HG03066 (cell line): ENCODE results near the gene PKD2L2.
"Not testable (repeated sequence)": the region's sequence is repeated elsewhere in the genome, so short reads cannot be mapped to it uniquely, and the experiment has no call there.

Experiments
- ATAC-seq: cut with Tn5 transposase; IDR thresholded peaks from one replicate; pipeline ENCODE4 v1.9.1; 2021; ENCODE audit warnings: low read depth; ENCODE audit not compliant: unreplicated experiment

PKD2L2 gene

DNA sequence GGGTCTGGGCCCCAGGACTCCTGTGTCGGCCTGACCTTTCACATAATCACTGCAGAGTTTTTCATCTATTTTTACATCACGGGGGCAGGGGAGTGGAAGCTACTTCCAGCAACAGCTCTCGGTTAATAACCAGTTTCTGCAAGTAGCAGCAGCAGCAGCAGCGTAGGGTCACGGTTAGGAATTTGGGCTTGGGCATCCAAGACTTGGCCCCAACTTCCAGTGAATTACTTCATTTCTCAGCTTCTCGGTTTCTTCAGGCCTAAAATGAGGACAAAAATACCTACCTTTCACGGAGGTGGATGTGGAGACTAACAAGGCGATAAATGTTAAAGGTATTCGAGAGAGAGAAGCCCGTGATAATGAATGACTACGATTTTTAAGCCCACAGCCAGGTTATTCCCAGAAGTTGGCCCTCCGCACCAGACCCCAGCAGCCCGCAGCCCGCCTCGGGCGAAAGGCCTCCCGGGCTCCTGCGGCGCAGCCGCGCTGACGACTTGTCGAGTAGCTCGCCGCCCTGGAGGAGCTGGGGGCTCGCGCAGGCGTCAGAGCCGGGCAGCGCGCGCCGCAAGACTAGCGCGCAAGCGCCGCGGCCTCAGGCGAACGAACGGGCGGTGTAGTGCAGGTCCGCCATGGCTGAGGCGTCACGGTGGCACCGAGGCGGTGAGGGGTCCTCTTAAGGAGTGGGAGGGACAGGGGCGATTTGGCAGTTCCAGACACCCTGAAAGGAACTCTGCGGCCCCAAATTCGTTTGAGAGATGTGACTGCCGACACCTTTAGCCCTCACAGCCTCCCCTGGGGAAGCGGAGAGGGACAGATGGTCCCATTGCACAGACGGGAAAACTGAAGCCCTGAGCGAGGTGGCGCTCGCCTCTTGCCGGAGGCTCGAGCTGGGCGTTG lies at the start of gene PKD2L2:
Gene PKD2L2 (plus strand): TSS at position 595 of the 897 bp plus-strand sequence. CDS start 35 bp downstream, at position 630.
- peak; percentile 94 for ATAC-seq

DNA sequence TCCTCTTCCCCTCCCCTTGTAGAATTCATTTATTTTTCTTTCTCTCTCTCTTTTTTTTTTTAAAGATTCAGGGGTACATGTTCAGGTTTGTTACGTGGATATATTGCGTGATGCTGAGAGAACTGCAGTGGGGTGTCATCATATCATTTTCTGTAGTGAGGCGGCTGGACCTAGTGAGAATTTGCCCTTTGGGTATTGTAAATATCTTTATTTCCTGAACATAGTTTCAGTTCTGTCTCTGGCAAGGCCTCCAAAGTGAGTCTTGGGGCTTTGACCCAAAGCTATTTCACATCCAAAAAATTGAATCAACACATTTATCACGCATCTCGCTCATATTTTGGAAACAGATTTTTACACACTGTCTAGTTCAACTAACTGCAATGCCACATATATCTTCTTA lies 47.0 kb upstream of the PKD2L2 start:
- no peak for ATAC-seq

DNA sequence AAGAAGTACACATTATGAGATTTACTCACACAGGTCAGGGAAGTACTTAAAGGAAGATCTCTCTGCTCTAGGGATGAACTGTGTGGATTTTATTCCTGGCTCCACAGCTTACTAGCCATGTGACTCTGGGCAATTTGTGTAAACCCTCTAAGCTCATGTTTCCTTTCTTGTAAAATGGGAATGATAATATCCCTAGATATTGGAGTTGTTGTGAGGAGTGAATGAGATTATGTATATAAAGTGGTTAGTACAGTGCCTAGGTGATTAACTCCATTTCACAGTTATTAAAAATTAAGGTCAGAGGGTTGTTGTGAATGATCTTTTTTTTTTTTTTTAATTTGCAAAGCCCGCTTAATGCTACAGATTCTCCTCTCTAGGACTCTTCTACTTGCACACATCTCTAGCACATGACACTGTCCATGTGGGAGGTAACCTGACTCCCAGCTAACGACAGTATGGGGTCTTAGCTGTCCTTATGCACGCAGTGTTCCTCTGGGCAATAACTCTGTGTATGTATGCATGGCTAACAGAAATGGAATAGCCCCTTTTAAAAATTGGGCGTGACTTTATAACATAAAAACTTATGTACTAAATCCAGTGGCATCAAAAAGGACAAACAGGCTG lies 45.5 kb upstream of the PKD2L2 start:
- ATAC-seq, result no peak

DNA sequence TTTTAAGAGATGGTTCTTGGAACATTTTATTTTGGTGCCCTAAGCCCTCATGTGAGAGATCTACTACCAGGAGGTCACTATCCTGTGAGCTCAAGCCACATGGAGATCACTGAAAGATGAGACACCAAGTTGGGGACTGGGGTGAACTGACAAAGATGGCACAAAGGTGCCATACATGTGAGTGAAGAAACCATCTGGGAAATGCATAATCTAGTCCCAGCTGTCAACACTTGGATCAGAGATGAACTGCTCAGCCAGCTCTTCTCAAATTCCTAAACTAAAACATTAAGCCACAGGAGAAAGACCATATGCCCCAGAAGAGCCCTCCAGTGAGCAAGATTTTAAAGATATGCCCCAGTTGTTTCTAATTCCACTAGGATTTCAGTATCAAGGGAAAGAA lies 43.8 kb upstream of the PKD2L2 start:
- ATAC-seq, result no peak

DNA sequence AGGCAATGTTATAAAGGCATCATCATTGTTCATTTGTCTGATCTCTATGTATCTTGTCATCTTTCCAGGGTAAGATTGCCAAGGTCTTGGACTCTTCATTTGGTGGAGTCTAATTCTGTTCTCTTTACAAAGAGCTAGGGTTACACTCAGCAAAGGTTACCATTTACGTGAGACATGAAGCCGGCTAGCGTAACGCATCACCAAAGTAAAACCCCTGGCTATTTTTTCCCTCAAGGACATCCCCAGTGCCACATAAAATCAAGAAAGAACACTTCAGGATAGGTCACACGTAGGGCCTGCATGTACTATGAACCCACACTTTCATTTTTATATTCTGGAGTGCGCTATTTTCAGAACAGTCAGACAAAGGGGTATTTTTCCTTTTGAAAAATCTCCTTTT lies 41.6 kb upstream of the PKD2L2 start:
- no peak for ATAC-seq

DNA sequence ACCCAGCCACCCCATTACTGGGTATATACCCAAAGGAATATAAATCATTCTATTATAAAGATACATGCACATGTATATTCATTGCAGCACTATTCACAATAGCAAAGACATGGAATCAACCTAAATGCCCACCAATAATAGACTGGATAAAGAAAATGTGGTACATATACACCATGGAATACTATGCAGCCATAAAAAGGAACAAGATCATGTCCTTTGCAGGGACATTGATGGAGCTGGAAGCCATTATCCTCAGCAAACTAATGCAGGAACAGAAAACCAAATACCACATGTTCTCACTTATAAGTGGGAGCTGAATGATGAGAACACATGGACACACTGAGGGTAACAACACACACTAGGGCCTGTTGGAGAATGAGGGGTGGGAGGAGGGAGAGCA lies 36.1 kb upstream of the PKD2L2 start:
- ATAC-seq, result not testable (repeated sequence)

DNA sequence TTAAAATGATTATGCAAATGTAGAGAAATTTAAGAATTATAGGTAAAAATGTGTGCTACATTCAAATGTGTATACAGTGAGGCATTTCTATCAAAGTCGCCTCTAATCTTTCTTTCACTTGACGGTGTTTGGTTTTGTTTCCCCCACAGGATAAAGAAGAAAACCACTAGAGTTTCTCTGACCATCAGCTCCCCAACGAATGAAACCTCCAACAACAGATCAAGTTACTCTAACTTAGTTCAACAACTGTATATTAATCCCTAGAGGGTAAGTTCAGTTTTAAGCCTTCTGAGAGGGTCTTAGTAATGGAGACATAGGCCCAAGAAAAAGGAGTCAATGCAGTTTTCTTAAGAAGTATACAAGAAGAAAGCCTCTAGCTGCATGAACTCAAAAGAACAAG lies 33.1 kb upstream of the PKD2L2 start:
- ATAC-seq, result peak; percentile 49

DNA sequence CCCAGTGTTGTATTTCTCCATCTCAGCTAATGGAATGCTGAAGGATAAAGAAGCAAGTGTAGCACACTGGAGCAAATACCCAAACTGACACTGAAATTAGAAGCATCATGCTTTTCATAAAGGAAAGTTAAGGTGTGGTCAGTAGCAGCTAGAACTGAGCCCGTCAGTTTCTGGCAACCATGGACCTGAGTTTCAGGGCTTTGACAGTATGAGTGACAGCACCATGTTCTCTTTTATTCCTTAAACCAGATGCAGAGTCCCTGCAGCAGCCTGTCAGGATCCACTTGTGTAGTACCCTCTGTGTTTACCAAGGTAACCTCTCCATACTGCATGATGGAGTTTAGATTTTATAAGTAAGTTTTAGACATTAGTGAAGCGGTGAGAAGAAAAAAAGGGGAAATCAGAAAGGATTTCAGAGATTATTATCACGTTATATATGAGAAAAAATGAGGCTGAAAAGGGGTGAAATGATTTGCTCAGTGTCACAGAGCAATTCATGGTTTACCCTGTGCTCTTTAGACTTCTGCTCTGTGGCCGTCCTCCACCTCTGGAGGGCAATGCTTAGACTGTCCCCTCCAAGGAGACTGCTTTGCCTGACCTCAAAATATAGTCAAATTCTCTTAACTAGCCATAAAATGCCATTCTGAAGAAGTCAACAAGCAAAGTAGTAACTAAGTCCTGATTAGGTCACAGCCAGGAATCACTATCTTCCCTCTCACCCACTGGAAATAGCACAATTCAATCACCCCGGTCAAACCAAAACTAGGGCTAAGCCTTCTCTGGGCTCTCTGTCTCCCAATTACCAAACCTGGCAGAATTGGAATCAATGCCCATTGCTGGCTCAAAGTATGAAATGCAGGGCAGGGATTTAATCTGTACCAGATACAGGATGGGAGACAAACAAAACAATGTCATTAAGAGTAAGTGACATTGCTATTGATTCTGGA lies 32.1 kb upstream of the PKD2L2 start:
- no peak for ATAC-seq

DNA sequence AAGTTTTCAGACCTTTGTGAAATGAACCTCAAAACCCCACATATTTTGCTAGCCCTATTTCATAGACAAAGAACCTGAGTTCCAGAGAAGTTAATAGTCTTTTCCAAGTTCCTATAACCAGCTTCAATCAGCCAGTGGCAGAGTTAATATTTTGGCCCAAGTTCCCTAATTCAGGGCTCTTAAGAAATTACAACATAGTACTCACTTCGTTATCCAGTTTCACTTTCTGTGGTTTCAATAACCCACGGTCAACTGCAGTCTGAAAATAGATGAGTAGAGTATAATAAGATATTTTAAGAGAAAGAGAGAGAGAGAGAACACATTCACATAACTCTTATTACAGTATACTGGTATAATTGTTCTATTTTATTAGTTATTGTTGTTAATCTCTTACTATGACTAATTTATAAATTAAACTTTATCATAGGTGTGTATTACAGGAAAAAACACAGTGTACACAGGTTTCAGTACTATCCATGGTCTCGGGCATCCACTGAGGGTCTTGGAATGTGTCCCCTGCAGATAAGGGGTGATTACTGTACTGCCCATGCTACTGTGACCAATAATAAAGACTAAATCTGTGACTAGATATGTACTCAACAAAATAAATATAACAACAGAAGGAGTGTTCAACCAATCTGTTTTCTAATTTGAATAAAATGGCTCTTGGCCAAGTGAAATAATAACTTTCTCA lies 30.9 kb upstream of the PKD2L2 start:
- peak; percentile 83 for ATAC-seq

DNA sequence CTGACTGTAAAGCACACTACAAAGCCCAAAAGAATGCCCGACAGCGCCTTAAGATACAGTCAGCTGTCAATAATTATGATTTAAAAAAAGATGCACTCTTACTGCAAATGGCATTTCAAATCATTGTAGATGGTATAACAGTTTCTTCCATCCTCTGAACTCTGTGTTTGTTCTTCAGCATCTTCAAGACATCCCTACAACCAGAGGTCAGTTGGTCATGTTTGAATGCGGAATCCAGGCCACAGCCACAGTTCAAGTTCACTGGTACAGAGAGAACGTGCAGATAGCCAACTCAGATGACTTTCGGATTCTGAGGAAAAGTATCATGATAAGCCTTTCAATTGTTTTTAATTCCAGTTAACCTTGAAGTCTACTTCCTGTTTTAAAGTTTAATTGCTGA lies 30.3 kb upstream of the PKD2L2 start:
- ATAC-seq, result no peak

DNA sequence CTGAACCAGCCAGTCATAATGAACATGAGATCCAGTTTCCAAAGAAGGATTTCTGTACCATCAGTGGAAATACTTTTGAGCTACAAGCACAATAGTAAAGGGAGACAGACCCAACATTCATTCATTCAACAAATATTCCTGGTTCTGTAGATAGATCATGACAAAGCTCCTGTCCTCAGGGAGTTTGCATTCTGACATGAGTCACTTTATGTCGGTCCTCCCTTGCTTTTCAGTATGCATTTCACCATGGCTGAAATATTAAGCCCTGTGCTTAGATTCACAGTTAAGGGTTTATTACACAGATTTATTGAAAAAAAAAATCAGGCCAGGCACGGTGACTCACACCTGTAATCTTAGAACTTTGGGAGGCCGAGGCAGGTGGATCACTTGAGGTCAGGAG lies 27.0 kb upstream of the PKD2L2 start:
- ATAC-seq, result no peak

DNA sequence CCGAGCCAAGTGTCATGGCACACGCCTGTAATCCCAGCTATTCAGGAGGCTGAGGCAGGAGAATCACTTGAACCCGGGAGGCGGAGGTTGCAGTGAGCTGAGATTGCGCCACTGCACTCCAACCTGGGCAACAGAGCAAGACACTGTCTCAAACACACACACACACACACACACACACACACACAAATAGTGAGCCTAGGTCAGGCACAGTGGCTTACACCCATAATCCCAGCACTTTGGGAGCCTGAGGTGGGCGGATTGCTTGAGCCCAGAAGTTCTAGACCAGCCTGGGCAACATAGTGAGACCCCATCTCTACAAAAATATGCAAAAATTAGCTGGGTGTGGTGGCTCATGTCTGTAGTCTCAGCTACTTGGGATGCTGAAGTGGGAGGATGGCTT lies 25.6 kb upstream of the PKD2L2 start:
- ATAC-seq, result not testable (repeated sequence)

DNA sequence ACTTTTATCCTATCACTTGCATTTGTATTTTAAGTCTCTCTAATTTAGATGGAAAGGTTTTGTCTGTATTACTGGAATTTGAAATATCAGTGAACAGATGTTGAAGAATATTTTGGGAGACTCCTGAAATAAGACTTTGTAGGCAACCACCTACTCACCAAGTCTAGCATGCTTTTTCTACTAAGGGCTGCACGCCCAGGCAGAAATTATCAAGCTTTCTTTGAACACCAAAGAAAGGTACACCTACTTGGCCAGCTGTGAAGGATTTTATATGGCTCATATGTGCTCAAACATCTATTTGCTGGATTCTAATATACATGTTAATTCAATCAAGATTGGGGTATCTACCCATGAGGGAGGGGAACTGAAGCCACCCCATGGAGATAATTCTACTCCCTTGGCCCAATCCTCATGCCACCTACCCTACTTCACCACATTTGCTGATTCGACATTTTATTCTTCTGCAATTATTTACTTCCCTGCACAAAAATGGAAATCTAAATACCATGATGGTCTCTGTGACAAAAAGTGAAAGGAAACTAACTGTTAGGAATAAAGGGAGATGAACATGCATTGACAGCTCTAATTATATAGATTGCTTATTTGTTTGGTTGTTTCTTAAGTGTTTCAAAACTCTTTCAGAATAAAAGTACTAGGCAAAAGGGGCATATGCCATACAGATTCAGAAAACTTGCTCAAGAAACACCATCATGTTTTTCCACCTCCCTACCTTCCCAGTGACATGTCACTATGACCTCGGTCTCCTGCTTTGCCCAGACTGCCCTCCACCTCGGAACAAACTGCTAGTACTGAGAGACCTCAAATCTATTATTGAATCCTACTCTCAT lies 22.5 kb upstream of the PKD2L2 start:
- ATAC-seq, result no peak

DNA sequence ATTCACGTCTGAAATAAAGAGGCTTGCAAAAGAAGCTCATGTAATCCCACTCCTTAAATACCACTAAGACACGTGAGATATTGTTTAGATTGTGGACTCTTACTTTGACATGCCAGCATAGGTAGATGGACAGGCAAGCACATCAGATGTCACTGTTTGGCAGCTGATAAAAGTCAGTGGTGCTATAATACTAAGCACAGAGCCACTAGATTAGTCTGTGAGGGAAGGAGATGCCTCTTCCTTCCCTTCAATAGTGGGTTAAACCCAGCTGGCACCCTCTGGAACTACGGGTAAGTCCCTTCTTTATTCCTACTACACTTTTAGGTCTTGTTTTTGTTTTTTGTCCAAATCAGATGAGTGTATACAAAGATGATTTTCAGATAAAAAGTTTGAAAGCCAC lies 21.6 kb upstream of the PKD2L2 start, which contains the start of gene MYOT:
Gene MYOT (plus strand): TSS at position 197 of the 400 bp plus-strand sequence. CDS start 2,792 bp downstream, outside the sequence.
- ATAC-seq, result no peak

DNA sequence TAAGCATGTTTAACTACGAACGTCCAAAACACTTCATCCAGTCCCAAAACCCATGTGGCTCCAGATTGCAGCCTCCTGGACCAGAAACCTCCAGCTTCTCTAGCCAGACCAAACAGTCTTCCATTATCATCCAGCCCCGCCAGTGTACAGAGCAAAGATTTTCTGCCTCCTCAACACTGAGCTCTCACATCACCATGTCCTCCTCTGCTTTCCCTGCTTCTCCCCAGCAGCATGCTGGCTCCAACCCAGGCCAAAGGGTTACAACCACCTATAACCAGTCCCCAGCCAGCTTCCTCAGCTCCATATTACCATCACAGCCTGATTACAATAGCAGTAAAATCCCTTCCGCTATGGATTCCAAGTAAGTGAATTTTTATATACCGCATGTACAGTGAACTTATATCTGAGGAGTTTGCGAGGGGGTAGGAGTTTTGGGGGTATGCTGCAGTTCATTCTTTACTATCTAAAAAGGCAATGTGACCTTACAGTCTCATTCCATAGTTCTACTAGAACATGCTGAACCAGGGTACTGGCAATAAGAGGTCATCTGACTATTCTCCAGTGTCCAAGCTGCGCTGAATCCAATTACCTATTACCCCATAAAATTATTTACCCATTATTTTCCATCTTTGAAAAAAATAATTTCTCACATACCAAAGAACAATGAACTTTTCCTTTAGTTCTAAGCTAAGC lies 18.5 kb upstream of the PKD2L2 start:
- no peak for ATAC-seq

DNA sequence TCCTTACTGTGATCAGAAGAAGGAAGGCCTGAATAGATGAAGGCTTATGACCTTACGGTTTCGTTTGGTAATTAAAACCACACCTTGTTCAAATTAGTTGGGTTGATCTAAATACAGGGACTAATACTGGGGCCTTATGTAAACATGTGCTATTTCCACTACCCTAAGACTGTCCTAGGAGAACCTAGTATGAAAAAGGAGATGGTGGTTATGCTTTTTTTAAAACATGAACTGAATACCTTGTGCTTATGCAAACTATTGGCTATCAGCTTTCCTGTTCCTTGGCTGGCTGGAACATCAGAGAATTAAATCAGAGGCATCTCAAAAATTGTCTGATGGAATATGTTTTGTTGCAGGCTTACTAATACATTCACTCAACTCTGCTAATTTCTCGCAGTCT lies 17.7 kb upstream of the PKD2L2 start:
- ATAC-seq, result no peak

DNA sequence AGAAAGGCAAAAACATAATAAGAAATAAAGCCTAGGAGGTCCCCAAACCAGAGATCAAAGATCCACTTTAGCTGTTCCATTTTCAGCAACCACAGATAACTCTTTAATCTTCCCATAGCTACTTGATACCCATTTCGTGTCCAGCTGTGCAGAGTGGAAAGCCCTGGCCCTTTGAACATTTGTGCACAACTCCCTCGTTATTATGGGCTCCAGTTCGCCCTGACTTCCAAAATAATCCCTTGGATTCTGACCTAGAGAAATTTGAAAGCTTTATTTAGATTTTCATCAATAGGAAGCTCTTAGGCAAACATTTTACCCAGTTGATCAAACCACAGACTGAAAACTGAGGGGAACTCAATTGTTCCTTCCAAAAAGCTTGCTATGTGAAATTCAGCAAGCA lies 16.8 kb upstream of the PKD2L2 start:
- no peak for ATAC-seq

DNA sequence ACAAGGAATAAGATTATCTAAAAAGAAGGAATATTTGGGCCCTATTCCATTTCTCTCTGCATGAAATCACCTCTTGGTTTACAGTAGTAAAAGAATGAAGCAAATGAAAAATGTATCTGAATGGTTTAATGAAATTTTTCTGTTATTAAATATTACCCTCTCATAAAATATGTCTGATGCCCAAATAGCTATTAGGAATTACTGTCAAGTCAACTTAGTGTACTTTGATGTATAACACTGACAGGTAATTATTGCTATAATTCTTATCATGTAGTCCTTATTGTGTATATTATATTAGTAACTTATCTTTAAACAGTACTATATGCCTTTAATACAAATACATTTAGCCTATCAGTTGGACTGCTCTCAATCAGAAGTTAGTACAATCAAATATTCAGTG lies 13.2 kb upstream of the PKD2L2 start:
- ATAC-seq, result no peak

DNA sequence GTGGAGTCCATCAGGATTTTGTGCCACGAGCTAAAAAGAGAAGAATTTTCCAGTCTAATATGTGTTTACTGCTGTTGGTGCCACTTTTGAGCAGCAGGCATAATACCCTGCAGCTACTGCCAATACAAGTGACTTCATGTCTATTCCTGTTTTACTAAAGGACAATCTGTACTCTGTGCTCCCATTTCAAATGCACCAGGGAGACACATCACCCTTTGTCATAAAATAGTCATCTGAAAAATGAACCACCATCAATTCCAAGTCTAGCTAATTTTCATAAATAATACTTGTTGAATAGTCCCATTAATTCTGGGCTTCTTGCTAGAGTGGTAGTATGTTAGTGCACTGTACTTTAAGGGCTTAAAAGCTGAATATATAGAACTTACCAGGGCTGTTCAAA lies 8.9 kb upstream of the PKD2L2 start:
- no peak for ATAC-seq
